Transverse colon (tissue), 4 donors: ENCODE data around the gene GNB1.

Source experiments
- CTCF ChIP-seq, 5 experiments: fragments of 200-600 bp in 3 of 5; fragments of 450-650 bp in 2 of 5; sonication (generic) in 3 of 5; IDR thresholded peaks; 1 replicate in 2 of 5; 2 replicates in 3 of 5; pipeline ENCODE4 v1.5.1; 2016 to 2017; ENCODE audit warnings: antibody characterized with exemption in 5 of 5, inconsistent platforms in 3 of 5, mild to moderate bottlenecking in 2 of 5, moderate library complexity in 1 of 5
- POLR2AphosphoS5 ChIP-seq, 3 donors: sonication (generic); formaldehyde crosslinking; IDR thresholded peaks; one replicate each; pipeline ENCODE4 v1.6.1; 2016; ENCODE audit warnings: antibody characterized with exemption in 3 of 3

- no peak for TF ChIP-seq POLR2AphosphoS5 (IDR thresholded peaks at IDR 0.05)
- no peak for TF ChIP-seq CTCF (IDR thresholded peaks at IDR 0.05)
Measured at GRCh38 chr1:1826356-1827088, 64.4 kb downstream of the GNB1 start.
